HG03139 (cell line): Measurements from ENCODE around the gene TMEM117.
"Not testable (repeated sequence)": the region's sequence is repeated elsewhere in the genome, so short reads cannot be mapped to it uniquely, and the experiment has no call there.

Experiments used
- ATAC-seq: cut with Tn5 transposase; IDR thresholded peaks from one replicate; pipeline ENCODE4 v1.9.1; 2021; ENCODE audit not compliant: unreplicated experiment

TMEM117 gene

GRCh38 chr12:43836475-43836989 lies 651 bp downstream of the TMEM117 start:
- ATAC-seq: no peak

- no peak for ATAC-seq
Observed at GRCh38 chr12:43840338-43840737, 4.5 kb downstream of the TMEM117 start.

- ATAC-seq: no peak
Observed at GRCh38 chr12:43841253-43841652, 5.4 kb downstream of the TMEM117 start.

- ATAC-seq: no peak
Observed at GRCh38 chr12:43842259-43842658, 6.4 kb downstream of the TMEM117 start.

- not testable (repeated sequence) for ATAC-seq
Observed at GRCh38 chr12:43847425-43848225, 11.7 kb downstream of the TMEM117 start.

- ATAC-seq: no peak
Observed at GRCh38 chr12:43848226-43848507, 12.3 kb downstream of the TMEM117 start.

GRCh38 chr12:43848786-43849185 lies 12.9 kb downstream of the TMEM117 start:
- ATAC-seq: no peak

GRCh38 chr12:43852744-43853143 lies 16.9 kb downstream of the TMEM117 start:
- no peak for ATAC-seq

- no peak for ATAC-seq
Observed at GRCh38 chr12:43856972-43857371, 21.1 kb downstream of the TMEM117 start.

GRCh38 chr12:43858096-43858495 lies 22.2 kb downstream of the TMEM117 start:
- no peak for ATAC-seq

- ATAC-seq: no peak
Observed at GRCh38 chr12:43858991-43859390, 23.1 kb downstream of the TMEM117 start.

GRCh38 chr12:43861015-43861839 lies 25.3 kb downstream of the TMEM117 start:
- ATAC-seq: no peak

- ATAC-seq: no peak
Observed at GRCh38 chr12:43861840-43862150, 25.9 kb downstream of the TMEM117 start.

- no peak for ATAC-seq
Observed at GRCh38 chr12:43863770-43864366, 28.0 kb downstream of the TMEM117 start.

GRCh38 chr12:43864557-43864956 lies 28.7 kb downstream of the TMEM117 start:
- not testable (repeated sequence) for ATAC-seq

GRCh38 chr12:43869184-43869583 lies 33.3 kb downstream of the TMEM117 start:
- ATAC-seq: no peak

- ATAC-seq: not testable (repeated sequence)
Observed at GRCh38 chr12:43869765-43870164, 33.9 kb downstream of the TMEM117 start.

- not testable (repeated sequence) for ATAC-seq
Observed at GRCh38 chr12:43871258-43871657, 35.4 kb downstream of the TMEM117 start.

- no peak for ATAC-seq
Observed at GRCh38 chr12:43872396-43872795, 36.5 kb downstream of the TMEM117 start.

GRCh38 chr12:43878050-43878449 lies 42.2 kb downstream of the TMEM117 start:
- ATAC-seq: no peak

GRCh38 chr12:43880547-43880946 lies 44.7 kb downstream of the TMEM117 start:
- ATAC-seq: no peak
